K562 (cell line): ENCODE measurements around the gene DYRK2. TPM values are rescaled to one million over a fixed set of nuclear protein-coding genes. Genes with fewer than 3 reads are reported as not detected.

Source experiments
- ATAC-seq: fragments of 200-7000 bp; cut with Tn5 transposase; 3 replicates; pipeline ENCODE4 v1.9.1; 2020; ENCODE audit warnings: moderate library complexity
- BruUV-seq: library from RNA; stranded (reverse); fragments of 400-500 nt; replicated peaks from 2 replicates; lab custom pipeline; 2021; lab: Mats Ljungman, UMichigan
- CTCF ChIA-PET: fragments of 300-600 bp; formaldehyde crosslinking; extraction: SDS; loops from one replicate; lab custom pipeline; 2021; ENCODE audit warnings: low intra/inter-chr PET ratio; lab: Yijun Ruan, JAX
- POLR2A ChIA-PET: fragments of 300-600, 350-650 bp; sonication (Branson Sonifier 250); formaldehyde crosslinking; extraction: SDS; loops from one replicate; lab custom pipeline; 2021; ENCODE audit warnings: antibody characterized with exemption, inconsistent platforms; lab: Yijun Ruan, JAX
- DNase-seq, 4 experiments: peaks; one replicate each; pipeline versions ENCODE4 v3.0.0 to v3.0.0-alpha.2; 2011 to 2018; ENCODE audit warnings: low spot score in 3 of 4, mixed read lengths in 3 of 4; ENCODE audit errors: extremely low read depth in 1 of 4
- FAIRE-seq: peaks from 2 replicates; lab custom pipeline; 2011; peaks lifted over from hg19 to GRCh38; lab: Jason Lieb, UNC
- H2AFZ ChIP-seq: 2 replicates; pipeline ENCODE4 v1.6.0; 2011; ENCODE audit warnings: low read depth, low read length, control low read depth, inconsistent platforms
- H3K27ac ChIP-seq: fragments of 200-600 bp; 3 replicates; pipeline ENCODE4 v1.8.0; 2011; ENCODE audit warnings: low read depth, mild to moderate bottlenecking, control low read depth, inconsistent platforms, low read length, moderate library complexity, mixed read lengths; ENCODE audit errors: extremely low read depth
- H3K27me3 ChIP-seq, 2 experiments: fragments of 300-600 bp in 1 of 2; 2 replicates in 1 of 2; 3 replicates in 1 of 2; pipeline versions ENCODE4 v1.6.0 to v1.8.0; 2011; ENCODE audit warnings: inconsistent platforms in 2 of 2, low read length in 2 of 2, mild to moderate bottlenecking in 1 of 2, mixed read lengths in 1 of 2, moderate library complexity in 1 of 2; ENCODE audit not compliant: control insufficient read depth in 2 of 2, insufficient read depth in 2 of 2
- H3K36me3 ChIP-seq: fragments of 300-600 bp; 3 replicates; pipeline ENCODE4 v1.8.0; 2011; ENCODE audit warnings: mild to moderate bottlenecking, low read length, inconsistent platforms; ENCODE audit not compliant: control insufficient read depth, insufficient read depth
- H3K4me1 ChIP-seq, 2 experiments: fragments of 200-600 bp in 1 of 2; replicated peaks in 1 of 2; 2 replicates in 1 of 2; 3 replicates in 1 of 2; pipeline versions ENCODE4 v1.5.1 to v1.8.0; 2011; ENCODE audit warnings: inconsistent platforms in 2 of 2, low read length in 2 of 2, mild to moderate bottlenecking in 1 of 2, mixed read lengths in 1 of 2, moderate library complexity in 1 of 2; ENCODE audit not compliant: control insufficient read depth in 2 of 2, insufficient read depth in 2 of 2
- H3K4me2 ChIP-seq: 2 replicates; pipeline ENCODE4 v1.6.1; 2011; ENCODE audit warnings: low read length, control low read depth, inconsistent platforms, mixed read lengths; ENCODE audit not compliant: insufficient read depth
- H3K4me3 ChIP-seq: fragments of 200-600 bp; sonication (generic), shearing (Covaris generic); 2 replicates; pipeline ENCODE4 v1.5.1; 2016; ENCODE audit warnings: control low read depth, inconsistent platforms
- H3K79me2 ChIP-seq: fragments of 200-600 bp; 3 replicates; pipeline ENCODE4 v1.8.0; 2011; ENCODE audit warnings: low read length, inconsistent platforms; ENCODE audit not compliant: control insufficient read depth, insufficient read depth
- H3K9ac ChIP-seq, 2 experiments: 2 replicates each; pipeline versions ENCODE4 v1.6.0 to v1.6.1; 2011; ENCODE audit warnings: low read depth in 2 of 2, low read length in 2 of 2, control low read depth in 1 of 2, inconsistent platforms in 1 of 2, mild to moderate bottlenecking in 1 of 2, mixed read lengths in 1 of 2; ENCODE audit not compliant: insufficient read depth in 1 of 2
- H3K9me1 ChIP-seq: one replicate; pipeline ENCODE4 v1.6.0; 2011; ENCODE audit warnings: inconsistent platforms, mild to moderate bottlenecking, low read length, moderate library complexity; ENCODE audit not compliant: control insufficient read depth, insufficient read depth
- H3K9me3 ChIP-seq: replicated peaks from 2 replicates; pipeline ENCODE4 v1.5.1; 2011; ENCODE audit warnings: low read depth, low read length, inconsistent platforms; ENCODE audit not compliant: control insufficient read depth, insufficient read depth
- H4K20me1 ChIP-seq: replicated peaks from 2 replicates; pipeline ENCODE4 v1.6.1; 2011; ENCODE audit warnings: low read length, inconsistent platforms, mixed read lengths; ENCODE audit not compliant: control insufficient read depth, insufficient read depth
- GATAD2B ChIP-seq: fragments of 450-650 bp; IDR thresholded peaks from 2 replicates; pipeline ENCODE4 v1.6.1; 2017; ENCODE audit warnings: mild to moderate bottlenecking, borderline replicate concordance
- HNRNPH1 ChIP-seq: fragments of 200-400 bp; formaldehyde crosslinking; optimal IDR thresholded peaks from 2 replicates; pipeline ENCODE3; 2017; ENCODE audit warnings: low read depth, mild to moderate bottlenecking, low read length, moderate library complexity
- RBM15 ChIP-seq: fragments of 200-400 bp; formaldehyde crosslinking; IDR thresholded peaks from 2 replicates; pipeline ENCODE4 v1.6.1; 2018; ENCODE audit warnings: mild to moderate bottlenecking, low read length, moderate library complexity; ENCODE audit not compliant: insufficient read depth
- in situ Hi-C: fragments of 300-500 bp; cut with MboI; formaldehyde crosslinking; loops from 4 replicates; pipeline ENCODE4 v1.15.0; 2018; ENCODE audit warnings: inconsistent platforms, mixed read lengths
- intact Hi-C: fragments of 100-400 bp; cut with micrococcal nuclease; formaldehyde crosslinking; loops from 2 replicates; pipeline ENCODE4 v1.14.2; 2022
- polyA plus RNA-seq, 8 experiments: library from polyadenylated mRNA; depleted of rRNA in 4 of 8; stranded (reverse) in 5 of 8; unstranded in 3 of 8; fragments of >200 nt; fragmentation: Nextera tagmentation in 2 of 8; fragmentation: Illumina TruSeq in 1 of 8; extraction: Ambion mirVana in 2 of 8; extraction: Trizol in 1 of 8; gene quantifications; 2 replicates each; pipeline versions ENCODE4 v1.2.1 to v1.2.3, GENCODE V29; 2011 to 2014; ENCODE audit warnings: inconsistent platforms in 1 of 8, missing spikeins in 1 of 8
- total RNA-seq, 7 experiments: library from RNA; depleted of rRNA in 6 of 7; stranded (reverse); fragments of >200 nt in 6 of 7; fragmentation: Illumina TruSeq in 2 of 7; extraction: Trizol in 2 of 7; gene quantifications; 2 replicates each; pipeline versions ENCODE4 v1.2.1 to v1.2.3, GENCODE V29; 2011 to 2021; ENCODE audit warnings: low replicate concordance in 1 of 7
- TF ChIP-seq, protein P1 (sequence below): fragments of 450-650 bp; IDR thresholded peaks from 2 replicates; pipeline ENCODE4 v1.6.1; 2016; ENCODE audit warnings: mild to moderate bottlenecking

DYRK2 gene
- total and polyA plus RNA-seq, 9 of the 15 experiments (the other 6 are each of a cell fraction or from before 2014, with no cell fraction given), result 1.7 to 15.4 (median 8.4) TPM

DNA sequence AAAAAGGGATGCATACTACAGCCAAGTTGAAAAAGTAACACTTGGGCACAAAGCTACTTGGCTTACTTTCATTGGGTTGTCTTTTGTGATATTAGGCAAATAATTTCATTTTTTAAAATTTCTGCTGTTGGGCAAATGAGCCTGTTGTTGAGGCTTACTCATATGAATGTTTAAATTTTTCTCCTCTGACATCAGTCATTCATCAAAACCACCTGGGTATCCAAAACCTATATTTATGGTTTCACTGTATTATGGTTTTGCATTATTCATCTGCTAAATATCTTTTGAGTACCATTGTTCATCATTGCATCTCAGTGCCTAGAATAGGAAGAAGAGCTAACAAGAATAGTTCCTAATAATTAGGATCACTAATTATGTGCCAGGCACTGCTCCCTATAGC lies 28.1 kb downstream of the DYRK2 start:
- BruUV-seq, result no TSS peak
- H3K4me1 ChIP-seq, result no peaks in the 10 kb centered on the region
- no peaks in the 10 kb centered on the region for H4K20me1 ChIP-seq
- no peaks in the 10 kb centered on the region for H3K36me3 ChIP-seq
- H3K9me1 ChIP-seq, result no peaks in the 10 kb centered on the region
- no peak overlapping the region for H2AFZ ChIP-seq
- TF ChIP-seq RBM15, result no peak
- TF ChIP-seq, protein P1, sequence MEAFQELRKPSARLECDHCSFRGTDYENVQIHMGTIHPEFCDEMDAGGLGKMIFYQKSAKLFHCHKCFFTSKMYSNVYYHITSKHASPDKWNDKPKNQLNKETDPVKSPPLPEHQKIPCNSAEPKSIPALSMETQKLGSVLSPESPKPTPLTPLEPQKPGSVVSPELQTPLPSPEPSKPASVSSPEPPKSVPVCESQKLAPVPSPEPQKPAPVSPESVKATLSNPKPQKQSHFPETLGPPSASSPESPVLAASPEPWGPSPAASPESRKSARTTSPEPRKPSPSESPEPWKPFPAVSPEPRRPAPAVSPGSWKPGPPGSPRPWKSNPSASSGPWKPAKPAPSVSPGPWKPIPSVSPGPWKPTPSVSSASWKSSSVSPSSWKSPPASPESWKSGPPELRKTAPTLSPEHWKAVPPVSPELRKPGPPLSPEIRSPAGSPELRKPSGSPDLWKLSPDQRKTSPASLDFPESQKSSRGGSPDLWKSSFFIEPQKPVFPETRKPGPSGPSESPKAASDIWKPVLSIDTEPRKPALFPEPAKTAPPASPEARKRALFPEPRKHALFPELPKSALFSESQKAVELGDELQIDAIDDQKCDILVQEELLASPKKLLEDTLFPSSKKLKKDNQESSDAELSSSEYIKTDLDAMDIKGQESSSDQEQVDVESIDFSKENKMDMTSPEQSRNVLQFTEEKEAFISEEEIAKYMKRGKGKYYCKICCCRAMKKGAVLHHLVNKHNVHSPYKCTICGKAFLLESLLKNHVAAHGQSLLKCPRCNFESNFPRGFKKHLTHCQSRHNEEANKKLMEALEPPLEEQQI, result no peak
- TF ChIP-seq HNRNPH1, result no peak
- TF ChIP-seq GATAD2B, result no peak
- H3K9ac ChIP-seq, result no peak overlapping the region
- no peaks in the 10 kb centered on the region for H3K79me2 ChIP-seq
- no peak overlapping the region for H3K4me2 ChIP-seq
- H3K4me3 ChIP-seq, result no peak overlapping the region
- ChIA-PET CTCF (no interaction called here), POLR2A (interaction anchor here (0.5 to 0.6 kb wide), 2 partner anchors 10 to 1541 kb away, joined by 3 read pairs; no protein-coding TSS in a partner anchor)
- H3K27me3 ChIP-seq, result peaks cover 0 to 3% of the 10 kb centered on the region in 2 experiments; a peak in 2 of 5 replicates
- ATAC-seq, result no peak
- intact Hi-C loops, result no loop called here
- FAIRE-seq, result no peak
- DNase-seq, result no peak
- no peaks in the 10 kb centered on the region for H3K9me3 ChIP-seq
- in situ Hi-C loops, result no loop called here
- H3K27ac ChIP-seq, result no peak overlapping the region
